ENCODE results near the gene RASSF10.

Gene RASSF10

GRCh38 chr11:13008625-13009475 is at the start of gene RASSF10:
Gene RASSF10 (plus strand): TSS chr11:13009316. CDS start chr11:13009577, 261 bp downstream.
- peak; percentile 54 for DNase-seq

- DNase-seq = no peak
These were observed 47.5 kb upstream of the RASSF10 start for GRCh38 chr11:12961615-12962014.

- no peak for DNase-seq
These were observed 46.8 kb upstream of the RASSF10 start for GRCh38 chr11:12962306-12962705.

- DNase-seq = peak; percentile 13
These were observed 46.1 kb upstream of the RASSF10 start for GRCh38 chr11:12963051-12963450.

DNA sequence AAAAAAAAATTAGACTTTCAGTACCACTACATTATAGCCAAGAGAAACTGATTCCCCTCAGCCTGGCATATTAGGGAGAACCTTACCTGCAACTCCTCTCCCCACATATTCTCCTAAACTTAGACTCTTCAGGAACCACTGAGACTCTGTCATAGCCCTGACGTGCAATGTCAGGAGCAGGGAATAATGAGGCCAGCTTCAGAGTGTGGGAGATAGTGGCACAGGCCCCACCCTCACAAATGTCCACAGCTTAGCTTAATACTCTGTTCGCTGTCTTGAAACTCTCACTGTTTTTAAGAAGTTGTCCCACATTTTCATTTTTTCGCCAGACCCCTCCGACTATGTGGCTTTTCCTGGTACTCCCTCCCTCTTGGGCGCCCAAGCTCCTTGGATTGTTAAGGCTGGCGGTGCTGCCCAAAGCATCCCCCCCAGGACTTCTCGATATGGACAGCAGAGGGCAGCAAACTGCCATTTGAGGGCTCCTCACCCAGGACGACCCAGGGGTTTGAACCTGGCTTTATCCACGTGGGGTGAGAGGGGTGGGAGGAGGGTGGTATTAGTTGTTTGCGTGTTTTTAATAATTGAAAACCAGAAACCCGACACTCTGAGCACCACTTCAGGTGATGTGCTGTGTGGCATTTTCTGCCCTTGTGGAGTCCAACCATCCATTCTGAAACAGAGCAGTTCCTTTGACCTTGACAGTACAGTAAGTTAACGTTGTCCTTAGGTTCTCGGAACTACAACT is 45.2 kb upstream of the RASSF10 start:
- peak; percentile 81 for DNase-seq

DNA sequence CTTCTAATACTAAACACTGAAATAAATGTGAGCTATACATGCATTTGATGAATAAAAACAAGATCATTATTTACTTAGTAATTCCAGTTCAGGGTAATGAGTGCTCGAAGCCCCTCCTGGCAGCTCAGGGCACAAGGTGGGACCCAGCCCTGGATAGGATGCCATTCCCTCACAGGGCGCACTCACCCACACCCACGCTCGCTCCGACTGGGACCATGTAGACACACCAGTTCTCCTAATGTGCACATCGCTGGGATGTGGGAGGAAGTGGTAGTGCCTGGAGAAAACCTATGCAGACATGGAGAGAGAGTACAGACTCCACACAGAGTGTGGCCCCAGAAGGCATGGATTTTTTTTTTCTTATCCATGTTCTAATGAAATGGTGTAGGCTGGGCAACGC is 44.5 kb upstream of the RASSF10 start:
- no peak for DNase-seq

GRCh38 chr11:12966002-12966401 is 43.1 kb upstream of the RASSF10 start:
- no peak for DNase-seq

DNA sequence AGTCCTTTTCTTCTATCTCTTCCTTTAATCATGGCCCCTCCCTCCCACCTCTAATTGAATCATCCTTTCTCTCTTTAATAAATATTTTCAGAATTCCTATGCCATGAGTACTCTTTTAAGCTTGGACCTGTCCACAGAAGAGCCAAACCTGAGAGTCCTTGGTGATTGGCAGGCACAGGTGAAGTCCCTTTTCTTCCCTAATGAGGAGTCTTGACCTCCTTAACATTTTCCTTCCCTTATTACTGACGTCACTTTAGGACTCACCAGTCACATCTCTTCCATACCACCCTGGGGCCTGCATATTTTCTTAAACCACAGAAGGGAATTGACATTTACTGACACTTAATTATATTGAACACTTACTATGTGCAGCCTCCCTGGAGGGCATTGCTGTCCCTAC is 41.0 kb upstream of the RASSF10 start:
- DNase-seq = no peak

- DNase-seq = no peak
These were observed 40.3 kb upstream of the RASSF10 start for GRCh38 chr11:12968826-12969225.

- DNase-seq = no peak
These were observed 37.2 kb upstream of the RASSF10 start for GRCh38 chr11:12971955-12972354.

DNA sequence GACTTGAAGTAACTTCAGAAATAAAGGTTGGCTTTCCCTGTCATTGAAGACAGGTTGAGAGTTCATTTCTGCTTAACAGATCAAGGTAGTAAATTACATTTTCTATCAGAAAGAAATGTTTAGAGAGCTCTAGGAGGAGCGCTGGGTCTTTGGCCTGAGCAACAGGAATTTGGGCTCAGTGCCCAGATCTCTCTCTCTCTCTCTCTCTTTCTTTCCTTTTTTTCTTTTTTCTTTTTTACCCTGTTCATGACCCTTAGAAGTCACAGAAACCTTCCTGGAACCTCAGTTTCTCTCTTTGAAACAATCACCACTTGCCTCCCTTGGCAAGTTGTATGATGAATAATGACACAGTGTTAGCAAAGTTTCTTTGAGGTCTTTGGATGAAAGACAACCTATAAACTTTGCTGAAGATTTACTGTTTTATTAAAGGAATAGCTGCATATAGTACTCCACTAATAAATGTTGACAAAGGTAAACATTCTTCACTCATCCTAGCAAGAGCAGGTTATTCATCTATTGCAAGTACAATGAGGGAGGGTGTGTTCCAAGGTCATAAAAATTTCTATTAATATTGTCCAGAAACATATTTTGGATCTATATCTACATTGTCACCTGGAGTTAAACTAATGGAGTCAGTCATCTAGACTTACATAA is 35.5 kb upstream of the RASSF10 start:
- DNase-seq = no peak

DNA sequence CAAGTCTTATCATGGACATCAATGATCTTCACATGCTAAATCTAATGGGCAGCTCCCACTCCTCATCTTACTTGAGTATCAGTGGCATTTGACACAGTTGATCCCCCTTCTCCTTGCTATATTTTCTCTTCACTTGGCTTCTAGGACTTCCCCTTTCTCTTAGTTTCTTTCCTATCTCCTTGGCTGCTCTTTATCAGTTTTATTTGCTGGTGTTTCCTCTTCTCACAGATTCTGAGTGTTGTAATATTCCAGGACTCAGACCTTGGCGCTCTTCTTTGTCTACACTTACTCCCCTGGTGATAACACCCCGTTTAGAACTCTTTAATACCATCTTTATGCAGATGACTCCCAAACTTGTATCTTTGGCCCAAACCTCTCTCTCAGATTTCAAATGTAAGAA is 33.9 kb upstream of the RASSF10 start:
- no peak for DNase-seq

DNA sequence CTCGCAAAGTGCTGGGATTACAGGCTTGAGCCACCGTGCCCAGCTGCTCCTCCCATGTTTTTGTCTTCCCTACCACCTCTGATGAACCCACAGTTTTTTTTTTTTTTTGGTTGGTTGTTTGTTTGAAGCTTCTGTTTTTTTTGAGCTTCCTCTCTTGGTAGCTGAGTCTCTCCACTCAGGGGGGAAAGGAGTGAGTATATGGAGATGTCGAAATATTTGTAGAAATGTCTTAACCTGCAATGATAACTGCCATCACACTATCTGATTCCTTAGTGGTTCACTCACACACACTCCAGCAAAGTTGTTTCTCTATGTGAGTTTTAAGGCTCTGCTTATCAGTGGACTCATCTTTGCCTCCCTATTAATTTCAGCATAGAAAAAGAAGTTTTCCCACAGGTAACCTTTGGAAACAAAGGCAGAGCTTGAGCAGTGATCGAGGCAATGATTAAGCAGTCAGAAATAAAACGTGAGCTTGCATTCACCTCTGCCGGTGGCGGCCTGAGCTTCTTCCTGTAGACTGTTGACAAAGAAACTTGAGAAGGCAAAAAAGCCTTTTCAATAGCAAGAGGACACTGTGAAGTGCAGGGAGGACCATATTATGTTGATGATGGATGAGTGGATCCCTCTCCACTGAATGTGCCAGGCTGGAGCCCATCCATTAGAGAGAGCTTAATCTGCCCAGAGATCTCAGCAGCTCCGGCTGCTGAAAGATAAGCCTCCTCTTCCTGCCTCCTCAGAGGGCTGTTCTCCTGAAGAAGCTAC is 29.0 kb upstream of the RASSF10 start:
- peak; percentile 55 for DNase-seq

DNA sequence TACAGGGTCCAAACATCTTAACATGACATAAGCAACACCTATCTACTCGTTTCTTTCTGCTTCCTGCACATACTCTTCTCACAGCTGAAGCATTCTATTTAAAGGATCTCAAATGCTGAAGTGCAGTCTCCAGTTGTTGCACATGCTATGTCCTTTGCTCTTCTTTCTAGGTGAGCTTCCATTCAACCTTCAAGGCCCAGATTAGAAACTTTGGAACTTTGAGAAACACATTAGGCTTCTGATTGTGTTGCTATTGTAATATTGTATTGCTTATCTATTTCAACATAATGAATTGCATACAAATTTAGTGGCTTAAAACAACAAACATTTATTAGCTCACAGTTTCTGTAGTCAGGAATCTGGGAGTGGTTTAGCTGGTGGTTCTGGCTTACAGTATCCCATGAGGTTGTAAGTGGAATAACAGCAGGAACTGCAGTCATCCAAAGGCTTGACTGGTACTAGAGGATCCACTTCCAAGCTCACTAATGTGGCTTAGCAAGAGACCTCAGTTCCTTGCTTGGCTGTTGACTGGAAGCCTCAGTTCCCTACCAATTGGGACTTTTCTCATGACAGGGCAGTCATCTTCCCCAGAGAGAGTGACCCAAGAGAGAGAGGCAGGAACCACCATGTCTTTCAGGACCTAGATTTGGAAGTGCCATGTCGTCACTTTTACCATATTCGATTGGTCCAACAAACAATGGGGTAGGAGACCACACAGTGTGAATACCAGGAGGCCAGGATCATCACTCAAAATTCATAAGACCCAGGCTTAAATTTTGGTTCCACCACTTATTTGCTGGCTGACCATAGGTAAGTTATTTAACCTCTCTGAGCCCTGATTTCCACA is 27.2 kb upstream of the RASSF10 start:
- no peak for DNase-seq

DNA sequence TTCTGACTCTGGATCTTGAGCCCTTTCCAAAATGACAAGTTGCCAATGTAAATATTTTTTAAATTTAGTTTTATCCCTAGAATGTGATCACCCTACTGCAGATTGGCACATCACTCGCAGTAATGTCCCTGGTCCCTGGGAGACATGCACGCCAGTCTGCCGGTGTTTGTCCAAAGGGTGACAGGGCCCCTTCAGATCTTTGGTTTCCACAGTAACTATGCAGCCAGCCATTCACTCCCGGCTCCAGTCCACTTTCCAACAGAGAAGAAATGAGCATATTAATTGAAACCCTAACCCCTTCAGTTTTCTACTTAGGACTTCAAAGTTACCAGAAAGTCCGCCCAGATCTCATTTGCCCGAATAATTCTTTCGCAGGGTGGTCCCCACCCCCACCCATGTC is 25.8 kb upstream of the RASSF10 start:
- no peak for DNase-seq

- no peak for DNase-seq
These were observed 22.8 kb upstream of the RASSF10 start for GRCh38 chr11:12986194-12986898.

DNA sequence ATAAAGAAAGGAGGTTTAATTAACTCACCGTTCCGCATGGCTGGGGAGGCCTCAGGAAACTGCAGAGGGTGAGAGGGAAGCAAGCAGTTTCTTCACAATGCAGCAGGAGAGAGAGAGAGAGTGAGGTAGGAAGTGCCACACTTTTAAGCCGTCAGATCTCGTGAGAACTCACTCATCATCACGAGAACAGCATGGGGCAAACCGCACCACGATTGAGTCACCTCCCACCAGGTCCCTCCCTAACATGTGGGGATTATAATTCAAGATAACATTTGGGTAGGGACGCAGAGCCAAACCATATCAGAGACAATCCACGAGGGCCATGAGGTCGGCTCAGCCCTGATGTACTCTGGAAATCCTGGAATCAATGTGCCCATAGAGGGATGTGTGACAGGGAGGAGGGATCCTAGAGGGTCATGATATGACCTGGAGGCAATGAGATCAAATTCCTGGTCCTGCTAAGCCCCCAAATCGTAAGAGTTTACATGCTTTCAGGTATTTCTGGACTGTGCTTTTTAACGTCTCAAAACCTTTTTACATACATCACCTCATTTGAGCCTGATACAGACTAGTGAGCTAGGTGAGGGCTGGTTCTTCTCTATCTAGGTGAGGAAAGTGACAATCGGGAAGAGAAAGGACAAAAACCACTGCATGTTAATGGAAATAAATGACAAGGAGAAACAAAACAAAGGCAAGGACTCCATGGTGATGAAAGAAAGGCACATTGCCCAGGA is 19.5 kb upstream of the RASSF10 start:
- no peak for DNase-seq

DNA sequence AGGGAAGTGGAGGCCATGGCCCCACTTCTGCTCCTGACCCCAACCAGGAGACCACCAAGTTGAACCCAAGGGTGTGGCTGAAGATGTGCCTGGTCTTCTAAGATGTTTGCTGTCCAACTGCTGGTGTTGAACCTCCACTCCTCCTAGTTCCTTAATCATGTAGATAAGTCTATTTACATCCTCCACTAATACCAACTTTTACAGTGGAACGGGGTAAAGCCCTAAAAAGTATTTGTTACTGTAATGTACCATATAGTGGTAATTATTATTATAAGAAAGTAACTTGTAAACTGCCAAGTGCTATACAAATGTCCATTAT is 19.0 kb upstream of the RASSF10 start:
- no peak for DNase-seq

DNA sequence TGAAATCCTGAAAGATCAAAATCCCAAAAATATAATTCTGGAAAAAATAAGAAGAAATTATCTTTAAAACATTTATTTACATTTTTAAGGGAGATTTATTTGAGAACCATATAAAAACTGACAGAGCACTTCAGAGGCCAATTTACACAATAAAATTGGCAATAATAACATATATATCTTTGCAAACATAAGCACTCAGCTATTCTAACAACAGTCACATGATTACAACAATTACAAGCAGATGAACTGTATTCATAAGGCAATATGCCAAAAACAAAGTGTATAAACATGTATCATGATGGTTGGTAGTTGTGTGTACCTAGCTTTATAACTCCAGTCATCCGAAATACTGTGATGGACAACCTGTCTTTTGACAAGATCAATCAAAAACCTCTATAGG is 17.7 kb upstream of the RASSF10 start:
- no peak for DNase-seq

GRCh38 chr11:12993626-12994025 is 15.5 kb upstream of the RASSF10 start:
- DNase-seq = no peak

DNA sequence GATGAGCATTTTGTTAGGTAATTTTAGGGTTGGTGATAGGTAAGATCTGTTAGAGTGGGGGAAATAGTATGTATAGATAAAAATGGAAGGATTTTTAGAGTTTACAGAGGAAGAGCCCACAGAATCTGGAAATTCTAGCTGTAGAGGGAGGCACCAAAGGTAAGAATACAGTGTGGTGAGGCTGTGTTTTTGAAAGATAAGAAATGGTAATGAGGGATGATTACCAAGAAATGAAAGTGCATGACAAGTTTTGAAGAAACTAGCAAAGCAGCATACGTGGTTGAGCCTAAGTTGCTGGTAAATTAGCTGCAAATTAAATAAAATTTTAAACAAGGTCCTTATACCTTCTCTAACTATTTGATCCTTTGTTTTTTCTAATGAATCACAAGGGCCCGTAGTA is 14.6 kb upstream of the RASSF10 start:
- no peak for DNase-seq
